Neural cell (in vitro differentiated cells): Measurements from ENCODE around the gene TNFSF15. TPM values are rescaled to one million over a fixed set of nuclear protein-coding genes. Genes with fewer than 3 reads are reported as not detected.

Experiments used
- H2AFZ ChIP-seq: fragments of 200-600, 300-800 bp; sonication (generic), shearing (Covaris generic); 2 replicates; pipeline ENCODE4 v1.6.0; 2014; ENCODE audit warnings: low read depth, mild to moderate bottlenecking, antibody characterized with exemption, low read length, moderate library complexity
- H3F3A ChIP-seq: fragments of 200-600 bp; shearing (Covaris generic); 2 replicates; pipeline ENCODE4 v1.6.1; 2016; ENCODE audit warnings: mild to moderate bottlenecking, moderate library complexity, mixed read lengths, antibody characterized with exemption, low read length; ENCODE audit not compliant: insufficient read depth, poor library complexity, severe bottlenecking
- H3K27ac ChIP-seq: fragments of 200-600, 300-800 bp; sonication (generic), shearing (Covaris generic); 2 replicates; pipeline ENCODE4 v1.5.1; 2014; ENCODE audit warnings: mild to moderate bottlenecking, low read length, moderate library complexity
- H3K27me3 ChIP-seq: fragments of 300-800, 200-600 bp; sonication (generic), shearing (Covaris generic); 2 replicates; pipeline ENCODE4 v1.6.0; 2014; ENCODE audit warnings: mild to moderate bottlenecking, low read depth, low read length, moderate library complexity; ENCODE audit not compliant: insufficient read depth
- H3K36me3 ChIP-seq: fragments of 300-800, 200-600 bp; sonication (generic), shearing (Covaris generic); 2 replicates; pipeline ENCODE4 v1.5.1; 2014; ENCODE audit warnings: mild to moderate bottlenecking, antibody characterized with exemption, low read length, moderate library complexity; ENCODE audit not compliant: insufficient read depth
- H3K4me2 ChIP-seq: fragments of 300-800, 200-600 bp; sonication (generic), shearing (Covaris generic); 2 replicates; pipeline ENCODE4 v1.6.0; 2014; ENCODE audit warnings: mild to moderate bottlenecking, low read length
- H3K4me3 ChIP-seq: fragments of 300-800, 200-600 bp; sonication (generic), shearing (Covaris generic); 2 replicates; pipeline ENCODE4 v1.5.1; 2014; ENCODE audit warnings: mild to moderate bottlenecking, low read length, moderate library complexity
- H3K79me2 ChIP-seq: fragments of 200-600 bp; shearing (Covaris generic); replicated peaks from 2 replicates; pipeline ENCODE4 v1.6.0; 2014; ENCODE audit warnings: mild to moderate bottlenecking, low read length, moderate library complexity; ENCODE audit not compliant: insufficient read depth
- H3K9ac ChIP-seq: fragments of 300-800, 200-600 bp; sonication (generic), shearing (Covaris generic); 2 replicates; pipeline ENCODE4 v1.6.1; 2016; ENCODE audit warnings: mild to moderate bottlenecking, low read length, mixed read lengths
- H3K9me2 ChIP-seq: fragments of 200-600 bp; shearing (Covaris generic); 2 replicates; pipeline ENCODE4 v1.6.1; 2016; ENCODE audit warnings: mild to moderate bottlenecking, low read length, mixed read lengths; ENCODE audit not compliant: insufficient read depth
- H3K9me3 ChIP-seq: fragments of 200-600, 300-800 bp; sonication (generic), shearing (Covaris generic); 2 replicates; pipeline ENCODE4 v1.6.1; 2016; ENCODE audit warnings: mild to moderate bottlenecking, mixed run types, low read length, moderate library complexity, mixed read lengths
- H4K20me1 ChIP-seq: fragments of 200-600 bp; shearing (Covaris generic); 2 replicates; pipeline ENCODE4 v1.6.1; 2016; ENCODE audit warnings: mild to moderate bottlenecking, mixed run types; ENCODE audit not compliant: insufficient read depth
- EP300 ChIP-seq: fragments of 450-650 bp; conservative IDR thresholded peaks from 2 replicates; pipeline ENCODE4 v1.6.1; 2014; ENCODE audit warnings: antibody characterized with exemption, mild to moderate bottlenecking, moderate library complexity; ENCODE audit not compliant: poor library complexity, severe bottlenecking
- EZH2 ChIP-seq: fragments of 200-600, 300-800 bp; shearing (Covaris generic), sonication (generic); IDR thresholded peaks from 2 replicates; pipeline ENCODE4 v1.6.1; 2014; ENCODE audit warnings: antibody characterized with exemption, low read length, borderline replicate concordance, mild to moderate bottlenecking; ENCODE audit not compliant: insufficient read depth, poor library complexity, severe bottlenecking
- MXI1 ChIP-seq: fragments of 450-650 bp; conservative IDR thresholded peaks from 2 replicates; pipeline ENCODE4 v1.6.1; 2014; ENCODE audit warnings: antibody characterized with exemption, mild to moderate bottlenecking; ENCODE audit not compliant: poor library complexity, severe bottlenecking
- POLR2AphosphoS5 ChIP-seq: IDR thresholded peaks from 2 replicates; pipeline ENCODE4 v1.6.1; 2012
- RAD21 ChIP-seq: fragments of 450-650 bp; conservative IDR thresholded peaks from 2 replicates; pipeline ENCODE4 v1.6.1; 2014; ENCODE audit warnings: antibody characterized with exemption, mild to moderate bottlenecking, moderate library complexity
- SMC3 ChIP-seq: fragments of 450-650 bp; conservative IDR thresholded peaks from 2 replicates; pipeline ENCODE4 v1.6.1; 2014; ENCODE audit warnings: antibody characterized with exemption, mild to moderate bottlenecking, moderate library complexity; ENCODE audit not compliant: poor library complexity
- TAF1 ChIP-seq: IDR thresholded peaks from 2 replicates; pipeline ENCODE4 v1.6.1; 2012; ENCODE audit warnings: low read depth
- polyA minus RNA-seq: library from RNA; depleted of rRNA, polyadenylated mRNA; stranded (reverse); fragments of >200 nt; gene quantifications from 2 replicates; pipeline ENCODE4 v1.2.3, GENCODE V29; 2014
- polyA plus RNA-seq: library from polyadenylated mRNA; depleted of rRNA; stranded (reverse); fragments of >200 nt; gene quantifications from 2 replicates; pipeline ENCODE4 v1.2.3, GENCODE V29; 2014
- TF ChIP-seq, protein P1 (sequence below): fragments of 450-650 bp; IDR thresholded peaks from 2 replicates; pipeline ENCODE4 v1.5.1; 2014; ENCODE audit warnings: antibody characterized with exemption, mild to moderate bottlenecking, moderate library complexity; ENCODE audit not compliant: poor library complexity, severe bottlenecking
- TF ChIP-seq, protein P2 (sequence below): IDR thresholded peaks from 2 replicates; pipeline ENCODE4 v1.6.1; 2012; ENCODE audit warnings: borderline replicate concordance

Gene TNFSF15
- not detected in 2 replicates for polyA plus RNA-seq
- polyA minus RNA-seq: not detected in 2 replicates

DNA sequence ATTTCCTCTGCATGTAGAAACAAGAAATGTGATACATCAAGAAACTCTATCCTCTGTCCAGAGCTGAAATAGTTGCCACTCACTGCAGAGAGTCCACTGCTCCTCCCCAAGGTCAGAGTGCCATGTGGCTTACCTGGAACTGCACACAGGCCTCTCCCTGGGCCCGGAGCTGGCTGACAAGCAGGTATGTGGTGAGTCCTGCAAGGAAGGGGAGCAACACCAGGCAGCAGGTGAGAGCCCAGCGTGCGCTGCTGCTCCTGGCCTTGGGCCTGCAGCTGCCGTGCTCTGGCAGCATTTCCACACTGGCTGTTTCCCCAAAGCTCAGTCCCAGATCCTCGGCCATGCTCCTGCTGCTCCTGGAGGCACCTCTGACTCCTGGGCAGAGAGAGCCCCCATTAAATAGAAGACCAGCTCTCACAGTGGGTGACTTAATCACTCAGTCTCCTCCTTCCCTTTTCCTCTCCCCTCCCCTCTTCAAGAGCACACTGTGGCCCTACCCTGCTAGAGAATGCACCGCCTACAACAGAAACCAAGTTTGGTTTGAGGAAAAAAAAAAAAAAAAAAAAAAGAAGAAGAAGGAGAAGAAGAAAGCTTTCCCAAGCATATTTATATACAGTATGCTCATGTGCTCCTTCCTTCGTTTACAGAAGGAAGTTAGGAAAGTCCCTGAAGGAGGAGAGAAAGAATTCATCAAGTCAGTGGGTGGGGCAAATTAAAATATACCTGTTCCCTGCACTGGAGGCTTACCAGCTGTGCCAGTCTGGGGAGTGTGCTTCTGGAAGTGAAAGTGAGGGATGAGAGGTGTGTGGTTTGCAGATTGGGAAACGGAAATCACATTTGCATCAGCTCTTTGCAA lies at the start of gene TNFSF15:
TNFSF15 (minus strand) TSS at position 370 of the 856 bp plus-strand sequence; CDS start at position 343, 27 bp downstream.
- Histone ChIP-seq H3F3A (no peaks in the 10 kb centered on the region), H3K4me3 (no peak within 1 kb of the TSS), H2AFZ (no peak within 1 kb of the TSS), H3K9ac (no peak within 1 kb of the TSS), H3K27me3 (no peaks in the 10 kb centered on the region), H3K36me3 (no peaks in the 10 kb centered on the region), H3K27ac (no peak within 1 kb of the TSS), H3K9me3 (no peaks in the 10 kb centered on the region), H3K4me2 (no peak within 1 kb of the TSS), H3K79me2 (no peaks in the 10 kb centered on the region), H3K9me2 (no peaks in the 10 kb centered on the region), H4K20me1 (no peaks in the 10 kb centered on the region)
- TF ChIP-seq RAD21: no peak
- TF ChIP-seq EP300: no peak
- TF ChIP-seq, protein P1, sequence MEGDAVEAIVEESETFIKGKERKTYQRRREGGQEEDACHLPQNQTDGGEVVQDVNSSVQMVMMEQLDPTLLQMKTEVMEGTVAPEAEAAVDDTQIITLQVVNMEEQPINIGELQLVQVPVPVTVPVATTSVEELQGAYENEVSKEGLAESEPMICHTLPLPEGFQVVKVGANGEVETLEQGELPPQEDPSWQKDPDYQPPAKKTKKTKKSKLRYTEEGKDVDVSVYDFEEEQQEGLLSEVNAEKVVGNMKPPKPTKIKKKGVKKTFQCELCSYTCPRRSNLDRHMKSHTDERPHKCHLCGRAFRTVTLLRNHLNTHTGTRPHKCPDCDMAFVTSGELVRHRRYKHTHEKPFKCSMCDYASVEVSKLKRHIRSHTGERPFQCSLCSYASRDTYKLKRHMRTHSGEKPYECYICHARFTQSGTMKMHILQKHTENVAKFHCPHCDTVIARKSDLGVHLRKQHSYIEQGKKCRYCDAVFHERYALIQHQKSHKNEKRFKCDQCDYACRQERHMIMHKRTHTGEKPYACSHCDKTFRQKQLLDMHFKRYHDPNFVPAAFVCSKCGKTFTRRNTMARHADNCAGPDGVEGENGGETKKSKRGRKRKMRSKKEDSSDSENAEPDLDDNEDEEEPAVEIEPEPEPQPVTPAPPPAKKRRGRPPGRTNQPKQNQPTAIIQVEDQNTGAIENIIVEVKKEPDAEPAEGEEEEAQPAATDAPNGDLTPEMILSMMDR: no peak
- TF ChIP-seq, protein P2, sequence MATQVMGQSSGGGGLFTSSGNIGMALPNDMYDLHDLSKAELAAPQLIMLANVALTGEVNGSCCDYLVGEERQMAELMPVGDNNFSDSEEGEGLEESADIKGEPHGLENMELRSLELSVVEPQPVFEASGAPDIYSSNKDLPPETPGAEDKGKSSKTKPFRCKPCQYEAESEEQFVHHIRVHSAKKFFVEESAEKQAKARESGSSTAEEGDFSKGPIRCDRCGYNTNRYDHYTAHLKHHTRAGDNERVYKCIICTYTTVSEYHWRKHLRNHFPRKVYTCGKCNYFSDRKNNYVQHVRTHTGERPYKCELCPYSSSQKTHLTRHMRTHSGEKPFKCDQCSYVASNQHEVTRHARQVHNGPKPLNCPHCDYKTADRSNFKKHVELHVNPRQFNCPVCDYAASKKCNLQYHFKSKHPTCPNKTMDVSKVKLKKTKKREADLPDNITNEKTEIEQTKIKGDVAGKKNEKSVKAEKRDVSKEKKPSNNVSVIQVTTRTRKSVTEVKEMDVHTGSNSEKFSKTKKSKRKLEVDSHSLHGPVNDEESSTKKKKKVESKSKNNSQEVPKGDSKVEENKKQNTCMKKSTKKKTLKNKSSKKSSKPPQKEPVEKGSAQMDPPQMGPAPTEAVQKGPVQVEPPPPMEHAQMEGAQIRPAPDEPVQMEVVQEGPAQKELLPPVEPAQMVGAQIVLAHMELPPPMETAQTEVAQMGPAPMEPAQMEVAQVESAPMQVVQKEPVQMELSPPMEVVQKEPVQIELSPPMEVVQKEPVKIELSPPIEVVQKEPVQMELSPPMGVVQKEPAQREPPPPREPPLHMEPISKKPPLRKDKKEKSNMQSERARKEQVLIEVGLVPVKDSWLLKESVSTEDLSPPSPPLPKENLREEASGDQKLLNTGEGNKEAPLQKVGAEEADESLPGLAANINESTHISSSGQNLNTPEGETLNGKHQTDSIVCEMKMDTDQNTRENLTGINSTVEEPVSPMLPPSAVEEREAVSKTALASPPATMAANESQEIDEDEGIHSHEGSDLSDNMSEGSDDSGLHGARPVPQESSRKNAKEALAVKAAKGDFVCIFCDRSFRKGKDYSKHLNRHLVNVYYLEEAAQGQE: no peak
- TF ChIP-seq POLR2AphosphoS5: no peak
- no peak for TF ChIP-seq SMC3
- no peak for TF ChIP-seq TAF1
- TF ChIP-seq MXI1: no peak
- no peak for TF ChIP-seq EZH2

DNA sequence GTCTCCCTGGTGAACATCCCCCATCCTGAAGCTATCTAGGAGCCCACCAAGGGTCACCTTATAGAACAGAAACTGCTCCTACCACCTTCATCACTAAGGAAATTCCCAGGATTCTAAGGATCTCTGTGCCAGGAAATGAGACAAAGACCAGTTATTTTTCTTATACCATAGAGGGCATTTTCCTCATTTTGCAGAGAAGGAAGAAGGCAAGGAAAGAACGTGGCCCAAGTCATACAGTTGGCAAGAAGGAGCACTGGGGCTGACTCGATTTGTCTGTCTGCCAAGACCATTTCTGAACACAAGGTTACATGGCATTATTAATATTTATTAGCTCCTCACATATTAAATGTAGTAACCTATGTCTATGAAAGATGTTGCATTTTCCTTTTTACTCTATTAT lies 49.6 kb upstream of the TNFSF15 start:
- H3K9ac ChIP-seq: no peak overlapping the region
- no peaks in the 10 kb centered on the region for H3K9me3 ChIP-seq
- no peaks in the 10 kb centered on the region for H4K20me1 ChIP-seq
- H3K4me3 ChIP-seq: no peak overlapping the region
- no peak overlapping the region for H3K4me2 ChIP-seq
- H3K9me2 ChIP-seq: no peaks in the 10 kb centered on the region
- H3K27me3 ChIP-seq: no peaks in the 10 kb centered on the region
- no peaks in the 10 kb centered on the region for H3F3A ChIP-seq
- H3K36me3 ChIP-seq: no peaks in the 10 kb centered on the region
- H2AFZ ChIP-seq: no peak overlapping the region
- TF ChIP-seq EP300 (no peak), RAD21 (no peak), EZH2 (no peak), MXI1 (no peak), SMC3 (no peak), POLR2AphosphoS5 (no peak), TAF1 (no peak)
- TF ChIP-seq, protein P2: no peak
- TF ChIP-seq, protein P1: no peak
- H3K27ac ChIP-seq: no peak overlapping the region
- no peaks in the 10 kb centered on the region for H3K79me2 ChIP-seq
